GM21723 (cell line): ENCODE measurements around the gene EXOSC1.
"Not testable (repeated sequence)": the region's sequence is repeated elsewhere in the genome, so short reads cannot be mapped to it uniquely, and the experiment has no call there.

Experiments used
- ATAC-seq: cut with Tn5 transposase; IDR thresholded peaks from one replicate; pipeline ENCODE4 v1.9.1; 2021; ENCODE audit warnings: mild to moderate bottlenecking, moderate library complexity; ENCODE audit not compliant: unreplicated experiment

EXOSC1 gene

GRCh38 chr10:97459933-97460332, 14.1 kb upstream of the EXOSC1 start:
- ATAC-seq: no peak

- no peak for ATAC-seq
Observed at GRCh38 chr10:97459111-97459510, 13.3 kb upstream of the EXOSC1 start.

- ATAC-seq: no peak
Observed at GRCh38 chr10:97456686-97457065, 10.9 kb upstream of the EXOSC1 start.

GRCh38 chr10:97456034-97456685, 10.4 kb upstream of the EXOSC1 start:
- ATAC-seq: no peak

GRCh38 chr10:97454330-97455036, 8.7 kb upstream of the EXOSC1 start:
- no peak for ATAC-seq

DNA sequence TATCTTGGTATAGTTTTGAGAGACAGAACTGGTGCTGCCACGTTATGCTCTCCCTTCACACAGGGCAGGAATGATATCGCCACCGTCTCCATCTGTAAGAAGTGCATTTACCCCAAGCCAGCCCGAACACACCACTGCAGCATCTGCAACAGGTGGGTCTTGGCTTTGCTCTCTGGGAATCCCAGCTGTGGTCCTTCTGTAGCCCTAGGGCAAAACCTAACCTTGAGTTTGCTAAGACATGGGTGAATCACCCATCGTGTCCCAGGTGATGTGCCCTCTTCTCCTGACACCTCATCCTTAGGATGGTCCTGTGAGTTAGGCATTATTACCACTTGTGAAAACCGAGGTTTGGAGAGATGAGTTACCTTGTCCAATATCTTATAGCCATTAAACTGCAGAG, 6.5 kb upstream of the EXOSC1 start:
- no peak for ATAC-seq

DNA sequence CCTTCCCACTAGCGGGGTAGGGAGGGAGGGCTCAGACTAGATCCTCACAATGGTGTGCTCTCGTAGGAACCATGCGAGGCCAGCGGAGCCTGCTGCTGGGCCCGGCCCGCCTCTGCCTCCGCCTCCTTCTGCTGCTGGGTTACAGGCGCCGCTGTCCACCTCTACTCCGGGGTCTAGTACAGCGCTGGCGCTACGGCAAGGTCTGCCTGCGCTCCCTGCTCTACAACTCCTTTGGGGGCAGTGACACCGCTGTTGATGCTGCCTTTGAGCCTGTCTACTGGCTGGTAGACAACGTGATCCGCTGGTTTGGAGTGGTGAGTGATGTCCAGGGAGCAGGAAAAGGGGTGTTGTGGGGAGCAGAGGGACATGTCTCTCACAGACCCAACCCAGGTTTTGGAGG, 5.8 kb upstream of the EXOSC1 start:
- no peak for ATAC-seq

DNA sequence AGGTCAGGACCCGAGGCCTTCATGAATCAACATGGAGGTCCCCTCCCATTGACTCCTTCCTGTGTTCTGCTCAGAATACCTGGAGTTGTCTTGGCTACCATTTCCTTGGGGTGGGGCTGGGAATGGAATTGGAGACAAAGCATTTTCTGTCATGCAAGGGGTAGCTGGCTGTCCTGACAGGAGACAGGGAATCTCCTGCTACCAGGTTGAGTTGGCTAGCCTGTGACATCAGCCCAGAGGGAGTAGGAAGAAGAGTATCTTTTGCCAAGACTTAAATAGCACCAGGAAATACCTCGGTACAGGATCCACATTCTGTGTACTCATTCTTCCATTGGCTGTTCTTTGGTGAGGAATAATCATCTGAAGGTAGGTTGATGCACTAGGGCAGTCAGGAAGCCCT, 5.0 kb upstream of the EXOSC1 start:
- no peak for ATAC-seq

GRCh38 chr10:97445357-97445721, 467 bp downstream of the EXOSC1 start:
- ATAC-seq: no peak

DNA sequence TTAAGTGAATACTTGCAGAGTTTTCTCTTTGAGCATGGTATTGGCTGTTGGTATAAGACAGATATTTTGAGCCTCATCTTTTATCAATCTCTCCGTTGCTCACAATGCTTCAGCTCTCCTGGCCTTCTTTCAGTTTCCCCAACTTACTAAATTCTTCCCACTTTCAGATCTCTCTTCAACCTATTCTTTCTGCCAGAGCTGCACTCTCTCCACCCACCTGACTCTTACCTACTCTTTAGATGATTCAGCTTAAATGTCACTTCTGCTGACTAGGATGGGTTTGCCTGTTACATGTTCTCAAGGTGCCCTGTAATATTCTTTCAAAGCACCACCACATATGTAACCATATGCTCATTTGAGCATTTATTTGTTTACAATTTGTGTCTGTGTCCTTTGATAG, 1.6 kb downstream of the EXOSC1 start:
- no peak for ATAC-seq

- ATAC-seq: no peak
Observed at GRCh38 chr10:97442277-97442676, 3.5 kb downstream of the EXOSC1 start.

- ATAC-seq: no peak
Observed at GRCh38 chr10:97435211-97435610, 10.6 kb downstream of the EXOSC1 start.

GRCh38 chr10:97434557-97434956, 11.2 kb downstream of the EXOSC1 start:
- no peak for ATAC-seq

GRCh38 chr10:97434055-97434454, 11.8 kb downstream of the EXOSC1 start:
- no peak for ATAC-seq

- ATAC-seq: no peak
Observed at GRCh38 chr10:97428572-97428981, 17.2 kb downstream of the EXOSC1 start.

DNA sequence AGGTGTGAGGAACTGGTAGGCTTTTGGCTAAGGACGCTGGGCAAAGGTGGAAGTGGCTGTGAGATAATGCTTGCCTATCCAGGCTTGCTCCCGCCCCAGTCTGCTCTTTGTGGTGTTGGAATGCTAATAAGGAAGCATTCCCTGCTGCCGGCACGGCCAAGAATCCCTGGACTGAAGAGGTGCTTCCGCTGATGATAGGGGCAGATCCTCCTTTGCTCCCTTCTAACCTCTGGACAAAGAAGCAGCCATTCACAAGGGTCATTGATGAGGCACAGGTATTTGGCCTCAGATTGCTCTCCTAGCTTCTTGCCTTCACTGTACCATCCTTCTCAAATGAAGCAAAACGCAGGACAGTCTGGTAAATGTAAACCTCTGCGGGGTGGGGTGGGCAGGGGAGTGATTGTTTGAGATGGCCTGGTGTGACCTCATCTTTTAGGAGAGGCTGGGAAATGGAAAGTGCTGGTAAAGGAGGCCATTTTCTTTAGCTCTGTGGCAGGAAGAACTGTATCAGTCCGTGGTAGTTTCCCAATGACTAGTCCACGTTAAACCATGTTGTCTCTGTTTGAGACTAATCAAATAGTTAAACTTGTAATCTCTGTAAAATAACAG, 18.1 kb downstream of the EXOSC1 start:
- ATAC-seq: no peak

- ATAC-seq: no peak
Observed at GRCh38 chr10:97426776-97427570, 18.8 kb downstream of the EXOSC1 start.

DNA sequence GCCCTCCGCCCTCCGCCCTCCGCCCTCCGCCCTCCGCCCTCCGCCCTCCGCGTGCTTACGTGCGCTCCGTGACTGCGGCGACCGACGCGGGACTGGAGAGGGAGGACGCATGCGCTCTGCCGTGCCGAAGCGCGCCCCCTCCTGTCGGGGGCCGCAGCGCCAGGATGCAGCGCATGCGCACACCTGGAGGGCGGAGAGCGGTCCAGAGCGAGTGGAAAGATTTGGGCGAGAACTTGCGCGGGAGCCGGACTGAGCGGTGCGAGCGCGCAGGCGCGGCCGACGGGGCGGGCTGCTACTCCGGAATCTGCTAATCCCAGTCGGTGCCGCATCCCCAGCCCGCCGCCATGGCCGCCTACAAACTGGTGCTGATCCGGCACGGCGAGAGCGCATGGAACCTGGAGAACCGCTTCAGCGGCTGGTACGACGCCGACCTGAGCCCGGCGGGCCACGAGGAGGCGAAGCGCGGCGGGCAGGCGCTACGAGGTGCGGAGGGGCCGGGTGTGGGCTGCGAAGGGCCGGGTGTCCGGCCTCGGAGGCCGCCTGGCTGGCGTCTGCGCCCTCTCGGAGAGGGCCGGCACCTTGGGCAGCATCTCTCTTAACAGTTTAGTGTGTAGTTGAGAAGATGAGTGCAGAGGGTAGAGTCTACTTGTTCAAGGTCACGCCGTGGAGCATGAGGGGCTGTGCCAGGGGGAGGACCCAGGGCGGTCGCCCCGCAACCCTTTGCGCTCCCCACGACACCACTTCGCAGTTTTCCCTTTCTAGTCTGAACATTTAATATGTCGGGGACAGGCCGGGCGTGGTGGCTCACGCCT, 19.6 kb downstream of the EXOSC1 start, which contains the start of gene PGAM1:
TSS of gene PGAM1 (plus strand) at position 228 of the 812 bp plus-strand sequence. CDS start at position 345, 117 bp downstream.
- peak; percentile 80 for ATAC-seq

DNA sequence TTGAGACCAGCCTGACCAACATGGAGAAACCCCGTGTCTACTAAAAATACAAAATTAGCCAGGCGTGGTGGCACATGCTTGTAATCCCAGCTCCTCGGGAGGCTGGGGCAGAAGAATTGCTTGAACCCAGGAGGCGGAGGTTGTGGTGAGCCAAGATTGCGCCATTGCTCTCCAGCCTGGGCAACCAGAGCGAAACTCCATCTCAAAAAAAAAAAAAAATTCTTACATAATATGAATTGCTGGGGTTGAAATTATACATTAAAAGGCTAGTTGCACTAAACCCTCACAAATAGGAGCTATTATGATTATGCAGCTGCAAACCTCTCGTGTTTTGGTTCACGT, 22.1 kb downstream of the EXOSC1 start:
- not testable (repeated sequence) for ATAC-seq

DNA sequence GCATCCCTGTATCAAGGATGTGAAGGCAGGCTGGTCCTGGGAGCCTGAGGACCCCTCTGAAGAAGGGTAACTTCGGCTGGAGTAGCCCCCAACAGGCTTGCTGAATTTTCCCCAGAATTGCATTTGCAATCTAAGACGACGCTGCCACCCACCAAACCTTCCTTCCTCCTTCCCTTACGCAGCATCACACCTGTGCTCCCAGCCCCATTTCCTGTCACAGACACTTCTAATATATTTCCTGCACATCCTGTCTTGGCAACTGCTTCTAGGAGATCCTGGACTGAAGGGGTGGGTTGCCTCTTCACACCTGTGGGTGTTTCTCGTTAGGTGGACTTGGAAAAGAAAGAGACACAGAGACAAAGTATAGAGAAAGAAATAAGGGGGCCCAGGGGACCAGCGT, 29.2 kb downstream of the EXOSC1 start:
- ATAC-seq: no peak

- ATAC-seq: no peak
Observed at GRCh38 chr10:97412891-97413304, 32.9 kb downstream of the EXOSC1 start.
